Endodermal cell (in vitro differentiated cells): Measurements from ENCODE around the gene APOBEC3C. TPM values are rescaled to one million over a fixed set of nuclear protein-coding genes. Genes with fewer than 3 reads are reported as not detected.
A peak's percentile ranks its signal among the peaks of the same experiment; 100 is the strongest.
"Not testable (repeated sequence)": the region's sequence is repeated elsewhere in the genome, so short reads cannot be mapped to it uniquely, and the experiment has no call there.

Experiments used
- DNase-seq: peaks from one replicate; pipeline ENCODE4 v3.0.0-alpha.2; 2017
- H3K27ac ChIP-seq: 2 replicates; pipeline ENCODE4 v1.5.1; 2013; ENCODE audit warnings: mild to moderate bottlenecking, low read depth, low read length, moderate library complexity
- H3K27me3 ChIP-seq: 2 replicates; pipeline ENCODE4 v1.6.1; 2013; ENCODE audit warnings: mild to moderate bottlenecking, low read length, moderate library complexity; ENCODE audit not compliant: insufficient read depth, control insufficient read depth, poor library complexity, severe bottlenecking
- H3K36me3 ChIP-seq: 2 replicates; pipeline ENCODE4 v1.7.0; 2013; ENCODE audit warnings: mild to moderate bottlenecking, low read length, moderate library complexity; ENCODE audit not compliant: control insufficient read depth, insufficient read depth
- H3K4me1 ChIP-seq: one replicate; pipeline ENCODE4 v1.7.0; 2013; ENCODE audit warnings: low read length; ENCODE audit not compliant: control insufficient read depth, insufficient read depth
- H3K4me3 ChIP-seq: 2 replicates; pipeline ENCODE4 v1.5.1; 2013; ENCODE audit warnings: mild to moderate bottlenecking, low read length, moderate library complexity
- H3K9ac ChIP-seq: 2 replicates; pipeline ENCODE4 v1.6.1; 2013; ENCODE audit warnings: mild to moderate bottlenecking, low read length, moderate library complexity; ENCODE audit not compliant: poor library complexity, severe bottlenecking; ENCODE audit errors: extremely low read depth
- H3K9me3 ChIP-seq: 2 replicates; pipeline ENCODE4 v1.6.1; 2013; ENCODE audit warnings: mild to moderate bottlenecking, low read length, moderate library complexity; ENCODE audit not compliant: control insufficient read depth
- H3K27ac Mint-ChIP-seq: 2 replicates; pipeline ENCODE4 v1.8.0; 2020; ENCODE audit warnings: mixed read lengths
- H3K27me3 Mint-ChIP-seq: 2 replicates; pipeline ENCODE4 v1.8.0; 2021; ENCODE audit warnings: mild to moderate bottlenecking, mixed read lengths; ENCODE audit not compliant: insufficient read depth
- H3K36me3 Mint-ChIP-seq: 2 replicates; pipeline ENCODE4 v1.8.0; 2020; ENCODE audit warnings: low read depth, mixed read lengths
- H3K4me1 Mint-ChIP-seq: 2 replicates; pipeline ENCODE4 v1.8.0; 2020; ENCODE audit warnings: mixed read lengths
- H3K4me3 Mint-ChIP-seq: 2 replicates; pipeline ENCODE4 v1.8.0; 2020; ENCODE audit warnings: mild to moderate bottlenecking, moderate library complexity, mixed read lengths
- H3K9me3 Mint-ChIP-seq: 2 replicates; pipeline ENCODE4 v1.8.0; 2020; ENCODE audit warnings: mild to moderate bottlenecking, mixed read lengths
- WGBS, 2 experiments: methylation state at CpG; one replicate each; pipeline versions ENCODE4 v1.1.5 to v1.1.7; 2013; ENCODE audit warnings: missing lambda C conversion rate in 2 of 2, mixed read lengths in 1 of 2; ENCODE audit not compliant: insufficient coverage in 1 of 2, insufficient read length in 1 of 2; 5-methylcytosine and 5-hydroxymethylcytosine counted together
- total RNA-seq, 2 donors: library from RNA; stranded (reverse); fragmentation: NEBNext Ultra II Directional in 1 of 2; extraction: Animal tissue kit (Norgen Biotek cat#: 25700) in 1 of 2; gene quantifications; 2 replicates in 1 of 2; 3 replicates in 1 of 2; pipeline ENCODE4 v1.2.1, GENCODE V29; 2021
- TF ChIP-seq, protein P1 (sequence below): fragments of 200-600 bp; sonication (generic); conservative IDR thresholded peaks from 2 replicates; pipeline ENCODE4 v1.5.0; 2021; ENCODE audit warnings: antibody characterized with exemption, mild to moderate bottlenecking

APOBEC3C gene
- total RNA-seq, 2 donors from 2014 or later: 26.1 to 27.4 TPM

DNA sequence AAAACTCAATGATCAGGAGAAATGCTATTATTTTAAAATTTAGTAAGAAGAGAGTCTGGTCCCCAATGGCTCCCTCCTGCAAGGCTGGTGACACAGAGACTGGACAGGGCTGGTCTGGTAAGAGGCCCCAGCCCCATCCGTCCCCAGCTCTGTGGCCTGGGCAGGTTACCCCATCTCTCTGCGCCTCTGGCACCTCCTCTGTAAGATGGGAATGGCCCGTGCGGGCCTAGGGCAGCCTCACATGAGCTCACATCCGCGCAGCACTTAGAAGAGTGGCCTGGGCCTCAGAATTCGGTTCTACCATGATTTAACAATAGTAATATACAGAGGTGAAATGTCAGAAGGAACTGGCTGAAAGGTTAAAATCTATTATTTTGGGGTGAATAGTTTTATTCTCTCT, 27.9 kb downstream of the APOBEC3C start:
- DNase-seq: no peak
- no peaks in the 10 kb centered on the region for H3K27me3 Mint-ChIP-seq
- no peaks in the 10 kb centered on the region for H3K27me3 ChIP-seq

DNA sequence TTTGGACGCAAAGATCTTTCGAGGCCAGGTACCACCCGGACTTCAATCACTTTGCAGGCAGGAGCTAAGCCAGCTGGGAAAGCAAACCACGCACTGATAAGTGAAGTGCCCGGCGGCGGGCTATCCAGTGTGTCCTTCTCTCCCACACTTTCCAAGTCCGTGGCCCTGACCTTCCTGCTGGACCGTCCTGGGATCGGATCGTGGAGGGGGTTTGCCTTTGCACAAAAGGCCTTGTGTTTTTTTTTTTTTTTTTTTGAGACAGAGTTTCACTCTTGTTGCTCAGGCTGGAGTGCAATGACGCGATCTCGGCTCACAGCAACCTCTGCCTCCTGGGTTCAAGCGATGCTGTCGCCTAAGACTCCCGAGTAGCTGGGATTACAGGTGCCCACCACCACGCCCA, 29.0 kb downstream of the APOBEC3C start:
- Mint-ChIP-seq H3K36me3 (peaks cover 24% of the 10 kb centered on the region), H3K4me1 (peaks cover 55% of the 10 kb centered on the region)
- H3K9me3 ChIP-seq, H3K9ac ChIP-seq, H3K9me3 Mint-ChIP-seq, H3K27me3 Mint-ChIP-seq, H3K27me3 ChIP-seq, H3K4me3 Mint-ChIP-seq, H3K27ac Mint-ChIP-seq, H3K4me3 ChIP-seq, H3K36me3 ChIP-seq, H3K4me1 ChIP-seq, H3K27ac ChIP-seq, DNase-seq: not testable (repeated sequence)
- WGBS, 2 experiments: 96 to 100% methylated on average over 1 to 9 of the region's 18 CpGs

More for the DNA sequence above, 27.9 kb downstream of the APOBEC3C start:
- Mint-ChIP-seq H3K36me3 (peaks cover 24% of the 10 kb centered on the region), H3K4me1 (peaks cover 56% of the 10 kb centered on the region), H3K27ac (no peak overlapping the region), H3K4me3 (peak overlapping the region; percentile 73), H3K9me3 (no peaks in the 10 kb centered on the region)
- no peak overlapping the region for H3K27ac ChIP-seq
- no peaks in the 10 kb centered on the region for H3K9me3 ChIP-seq
- 90 to 91% methylated on average over 2 to 7 of the region's 7 CpGs for WGBS, 2 experiments
- peaks cover 6% of the 10 kb centered on the region for H3K36me3 ChIP-seq
- peak overlapping the region; percentile 94 for H3K4me3 ChIP-seq
- TF ChIP-seq, protein P1, sequence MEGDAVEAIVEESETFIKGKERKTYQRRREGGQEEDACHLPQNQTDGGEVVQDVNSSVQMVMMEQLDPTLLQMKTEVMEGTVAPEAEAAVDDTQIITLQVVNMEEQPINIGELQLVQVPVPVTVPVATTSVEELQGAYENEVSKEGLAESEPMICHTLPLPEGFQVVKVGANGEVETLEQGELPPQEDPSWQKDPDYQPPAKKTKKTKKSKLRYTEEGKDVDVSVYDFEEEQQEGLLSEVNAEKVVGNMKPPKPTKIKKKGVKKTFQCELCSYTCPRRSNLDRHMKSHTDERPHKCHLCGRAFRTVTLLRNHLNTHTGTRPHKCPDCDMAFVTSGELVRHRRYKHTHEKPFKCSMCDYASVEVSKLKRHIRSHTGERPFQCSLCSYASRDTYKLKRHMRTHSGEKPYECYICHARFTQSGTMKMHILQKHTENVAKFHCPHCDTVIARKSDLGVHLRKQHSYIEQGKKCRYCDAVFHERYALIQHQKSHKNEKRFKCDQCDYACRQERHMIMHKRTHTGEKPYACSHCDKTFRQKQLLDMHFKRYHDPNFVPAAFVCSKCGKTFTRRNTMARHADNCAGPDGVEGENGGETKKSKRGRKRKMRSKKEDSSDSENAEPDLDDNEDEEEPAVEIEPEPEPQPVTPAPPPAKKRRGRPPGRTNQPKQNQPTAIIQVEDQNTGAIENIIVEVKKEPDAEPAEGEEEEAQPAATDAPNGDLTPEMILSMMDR: no peak
- H3K4me1 ChIP-seq: no peaks in the 10 kb centered on the region
- H3K9ac ChIP-seq: peak overlapping the region; percentile 54

DNA sequence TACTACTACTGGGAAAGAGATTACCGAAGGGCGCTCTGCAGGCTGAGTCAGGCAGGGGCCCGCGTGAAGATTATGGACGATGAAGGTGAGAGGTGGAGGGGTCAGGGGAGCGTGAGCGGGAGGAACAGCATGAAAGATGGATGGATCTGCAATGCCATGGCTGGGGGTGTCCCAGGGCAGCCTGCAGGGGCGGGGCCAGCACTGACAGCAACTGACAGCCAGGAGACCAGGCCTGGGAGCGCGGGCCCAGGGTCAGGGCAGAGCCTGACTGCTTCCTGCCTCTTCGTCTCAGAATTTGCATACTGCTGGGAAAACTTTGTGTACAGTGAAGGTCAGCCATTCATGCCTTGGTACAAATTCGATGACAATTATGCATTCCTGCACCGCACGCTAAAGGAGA, 31.1 kb downstream of the APOBEC3C start:
- 89 to 95% methylated on average over 8 to 14 of the region's 14 CpGs for whole genome bisulfite sequencing, 2 experiments
- not testable (repeated sequence) for DNase-seq, H3K4me1 ChIP-seq, H3K9ac ChIP-seq, H3K36me3 ChIP-seq, H3K9me3 ChIP-seq, H3K27ac Mint-ChIP-seq, H3K27ac ChIP-seq, H3K4me3 Mint-ChIP-seq, H3K9me3 Mint-ChIP-seq, H3K27me3 ChIP-seq, H3K4me3 ChIP-seq, H3K27me3 Mint-ChIP-seq
- Mint-ChIP-seq H3K36me3 (peaks cover 24% of the 10 kb centered on the region), H3K4me1 (peaks cover 43% of the 10 kb centered on the region)

DNA sequence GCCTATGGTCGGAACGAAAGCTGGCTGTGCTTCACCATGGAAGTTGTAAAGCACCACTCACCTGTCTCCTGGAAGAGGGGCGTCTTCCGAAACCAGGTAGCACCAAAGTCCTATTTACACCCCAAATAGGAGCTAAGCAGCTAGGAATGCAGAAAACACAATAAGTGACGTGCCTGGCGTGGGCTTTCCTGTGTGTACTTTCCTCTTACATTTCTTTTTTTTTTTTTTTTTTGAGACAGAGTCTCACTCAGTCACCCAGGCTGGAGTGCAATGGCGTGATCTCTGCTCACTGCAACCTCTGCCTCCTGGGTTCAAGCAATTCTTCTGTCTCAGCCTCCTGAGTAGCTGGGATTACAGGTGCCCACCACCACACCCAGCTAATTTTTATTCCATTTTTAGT, 35.4 kb downstream of the APOBEC3C start:
- peaks cover 31% of the 10 kb centered on the region for H3K4me1 Mint-ChIP-seq
- H3K4me3 Mint-ChIP-seq: not testable (repeated sequence)

DNA sequence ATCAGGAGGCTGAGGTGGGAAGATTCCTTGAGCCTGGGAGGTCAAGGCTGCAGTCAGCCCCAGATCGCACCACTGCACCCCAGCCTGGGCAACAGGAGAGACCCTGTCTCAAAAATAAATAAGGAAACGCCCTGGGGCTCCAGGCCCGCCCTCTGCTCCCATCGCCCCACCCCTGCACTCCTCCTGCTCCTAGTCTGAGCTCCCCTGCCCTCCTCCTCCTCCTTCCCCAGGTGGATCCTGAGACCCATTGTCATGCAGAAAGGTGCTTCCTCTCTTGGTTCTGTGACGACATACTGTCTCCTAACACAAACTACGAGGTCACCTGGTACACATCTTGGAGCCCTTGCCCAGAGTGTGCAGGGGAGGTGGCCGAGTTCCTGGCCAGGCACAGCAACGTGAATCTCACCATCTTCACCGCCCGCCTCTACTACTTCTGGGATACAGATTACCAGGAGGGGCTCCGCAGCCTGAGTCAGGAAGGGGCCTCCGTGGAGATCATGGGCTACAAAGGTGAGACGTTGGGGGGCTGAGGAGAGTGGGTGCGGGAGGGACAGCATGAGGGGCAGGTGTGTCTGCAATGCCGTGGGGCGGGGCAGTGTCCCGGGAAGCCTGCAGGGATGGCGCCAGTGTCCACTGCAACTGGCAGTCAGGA, 37.9 kb downstream of the APOBEC3C start:
- not testable (repeated sequence) for DNase-seq, H3K27ac Mint-ChIP-seq
- peaks cover 16% of the 10 kb centered on the region for H3K4me1 Mint-ChIP-seq

More for the DNA sequence above, 35.4 kb downstream of the APOBEC3C start:
- peaks cover 20% of the 10 kb centered on the region for H3K36me3 Mint-ChIP-seq
- WGBS, 2 experiments: 94% methylated on average over 7 of the region's 7 CpGs
- not testable (repeated sequence) for H3K9me3 Mint-ChIP-seq, H3K27ac Mint-ChIP-seq, DNase-seq, H3K27ac ChIP-seq, H3K9me3 ChIP-seq, H3K27me3 ChIP-seq, H3K4me1 ChIP-seq, H3K27me3 Mint-ChIP-seq, H3K9ac ChIP-seq, H3K4me3 ChIP-seq, H3K36me3 ChIP-seq

More for the DNA sequence above, 37.9 kb downstream of the APOBEC3C start:
- not testable (repeated sequence) for H3K27me3 Mint-ChIP-seq, H3K27me3 ChIP-seq, H3K9ac ChIP-seq, H3K4me3 Mint-ChIP-seq, H3K4me1 ChIP-seq, H3K9me3 Mint-ChIP-seq, H3K36me3 ChIP-seq, H3K4me3 ChIP-seq, H3K27ac ChIP-seq, H3K36me3 Mint-ChIP-seq
- 85 to 86% methylated on average over 1 to 16 of the region's 18 CpGs for whole genome bisulfite sequencing, 2 experiments
- H3K9me3 ChIP-seq: peaks cover 26% of the 10 kb centered on the region
